Measurements from ENCODE around the gene EME2.

- TF ChIP-seq CTCF (conservative IDR thresholded peaks at IDR 0.05 in 1 of 2, IDR thresholded peaks at IDR 0.05 in 1 of 2; ENCODE audit: extremely low read depth in 1 of 2, insufficient read depth in 1 of 2, low read depth in 1 of 2, low read length in 2 of 2) (no peak), EZH2 (IDR thresholded peaks at IDR 0.05; ENCODE audit: borderline replicate concordance, low read length) (no peak)
Measured at GRCh38 chr16:1760911-1761310, 11.7 kb upstream of the EME2 start.
